Effector memory CD4-positive, alpha-beta T cell (primary cell): ENCODE measurements around the gene OR5W2.
"Not testable (repeated sequence)": the region's sequence is repeated elsewhere in the genome, so short reads cannot be mapped to it uniquely, and the experiment has no call there.

ENCODE experiments used
- DNase-seq, 3 donors: peaks; one replicate each; pipeline ENCODE4 v3.0.0-alpha.2; 2020
- H3K27ac ChIP-seq: 2 replicates; pipeline ENCODE4 v1.7.0; 2013; ENCODE audit warnings: mild to moderate bottlenecking, low read length, moderate library complexity; ENCODE audit not compliant: insufficient read depth, poor library complexity, severe bottlenecking
- H3K27me3 ChIP-seq: replicated peaks from 2 replicates; pipeline ENCODE4 v1.7.0; 2013; ENCODE audit warnings: mild to moderate bottlenecking, low read length; ENCODE audit not compliant: insufficient read depth, control insufficient read depth, poor library complexity, severe bottlenecking
- H3K36me3 ChIP-seq: 2 replicates; pipeline ENCODE4 v1.7.0; 2013; ENCODE audit warnings: mild to moderate bottlenecking, low read length, moderate library complexity; ENCODE audit not compliant: control insufficient read depth, insufficient read depth
- H3K4me1 ChIP-seq: 2 replicates; pipeline ENCODE4 v1.7.0; 2013; ENCODE audit warnings: low read length, mild to moderate bottlenecking; ENCODE audit not compliant: control insufficient read depth, insufficient read depth, poor library complexity, severe bottlenecking
- H3K4me3 ChIP-seq: 2 replicates; pipeline ENCODE4 v1.7.0; 2013; ENCODE audit warnings: low read length, low read depth, mild to moderate bottlenecking; ENCODE audit not compliant: insufficient read depth, poor library complexity, severe bottlenecking
- H3K9me3 ChIP-seq: 2 replicates; pipeline ENCODE4 v1.7.0; 2013; ENCODE audit warnings: mild to moderate bottlenecking, low read length, moderate library complexity; ENCODE audit not compliant: control insufficient read depth

The OR5W2 gene

GRCh38 chr11:55882997-55883396 is 31.4 kb downstream of the OR5W2 start, which contains the start of gene TRIM51:
Gene TRIM51 (plus strand): TSS chr11:55883297. CDS start chr11:55885429, 2,132 bp downstream.
- H3K4me3 ChIP-seq, DNase-seq, H3K27ac ChIP-seq, H3K27me3 ChIP-seq, H3K9me3 ChIP-seq, H3K36me3 ChIP-seq, H3K4me1 ChIP-seq: not testable (repeated sequence)

DNA sequence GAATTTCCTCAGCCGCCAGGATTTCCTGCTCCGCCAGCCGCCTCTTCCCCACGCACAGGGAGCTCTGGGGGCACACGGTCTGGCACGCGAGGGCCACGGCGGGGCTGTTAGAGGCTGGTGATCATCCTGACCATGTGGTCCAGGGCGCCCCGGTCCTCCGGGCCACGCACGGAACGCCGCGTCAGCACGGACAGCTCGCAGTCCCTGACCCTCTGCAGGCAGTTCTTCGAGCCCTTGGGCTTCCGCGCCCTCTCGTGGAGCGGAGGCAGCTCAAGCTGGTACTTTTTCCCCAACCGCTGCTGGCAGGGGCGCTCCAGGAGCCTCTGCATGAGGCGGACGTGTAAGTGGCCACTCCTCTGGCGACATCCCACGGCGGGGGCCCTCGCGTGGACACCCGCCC is 41.2 kb downstream of the OR5W2 start:
- H3K36me3 ChIP-seq, H3K4me3 ChIP-seq, H3K4me1 ChIP-seq, DNase-seq, H3K27ac ChIP-seq, H3K9me3 ChIP-seq, H3K27me3 ChIP-seq: not testable (repeated sequence)

GRCh38 chr11:55872731-55873130 is 41.7 kb downstream of the OR5W2 start:
- H3K27me3 ChIP-seq, H3K4me3 ChIP-seq: not testable (repeated sequence)

GRCh38 chr11:55867354-55867753 is 47.0 kb downstream of the OR5W2 start:
- not testable (repeated sequence) for H3K4me3 ChIP-seq, H3K4me1 ChIP-seq

More at GRCh38 chr11:55872731-55873130, 41.7 kb downstream of the OR5W2 start:
- not testable (repeated sequence) for H3K27ac ChIP-seq, H3K36me3 ChIP-seq, DNase-seq, H3K9me3 ChIP-seq, H3K4me1 ChIP-seq

More at GRCh38 chr11:55867354-55867753, 47.0 kb downstream of the OR5W2 start:
- H3K27me3 ChIP-seq, H3K27ac ChIP-seq, H3K36me3 ChIP-seq, DNase-seq, H3K9me3 ChIP-seq: not testable (repeated sequence)
